GM12878 (cell line): ENCODE results near the gene CENPA.

Source experiments
- ATF3 ChIP-seq: IDR thresholded peaks from 2 replicates; pipeline ENCODE4 v1.6.1; 2011; ENCODE audit warnings: low read depth, mild to moderate bottlenecking, low read length, moderate library complexity, borderline replicate concordance; ENCODE audit errors: extremely low read depth
- CUX1 ChIP-seq: IDR thresholded peaks from 2 replicates; pipeline ENCODE4 v1.6.1; 2012; ENCODE audit warnings: improper control_type of control experiment, low read depth, low read length; ENCODE audit not compliant: insufficient replicate concordance
- EP300 ChIP-seq, 2 experiments: fragments of 150-350 bp in 1 of 2; IDR thresholded peaks; 2 replicates each; pipeline ENCODE4 v1.6.1; 2011 to 2012; ENCODE audit warnings: low read depth in 2 of 2, low read length in 2 of 2, borderline replicate concordance in 1 of 2, improper control_type of control experiment in 1 of 2, inconsistent platforms in 1 of 2; ENCODE audit not compliant: control insufficient read depth in 1 of 2
- EZH2 ChIP-seq: IDR thresholded peaks from 2 replicates; pipeline ENCODE4 v1.6.1; 2012; ENCODE audit warnings: low read depth, mild to moderate bottlenecking, control low read depth, inconsistent platforms, low read length, borderline replicate concordance; ENCODE audit not compliant: control insufficient read depth
- MAX ChIP-seq: IDR thresholded peaks from 2 replicates; pipeline ENCODE4 v1.6.1; 2012; ENCODE audit warnings: low read depth, low read length, improper control_type of control experiment
- REST ChIP-seq: IDR thresholded peaks from 2 replicates; pipeline ENCODE4 v1.6.1; 2012; ENCODE audit warnings: mild to moderate bottlenecking, low read depth, low read length
- SUZ12 ChIP-seq: fragments of 200-600 bp; sonication (generic); IDR thresholded peaks from one replicate; pipeline ENCODE4 v1.6.1; 2018; ENCODE audit warnings: antibody characterized with exemption, mild to moderate bottlenecking; ENCODE audit not compliant: unreplicated experiment

- TF ChIP-seq CUX1 (no peak), ATF3 (no peak), SUZ12 (no peak), EP300 (IDR thresholded peaks at IDR 0.05; ENCODE audit: borderline replicate concordance in 1 of 2, control insufficient read depth in 1 of 2, low read depth in 2 of 2, low read length in 2 of 2) (no peak), MAX (no peak), REST (no peak), EZH2 (no peak)
These were observed 37.0 kb downstream of the CENPA start for GRCh38 chr2:26822877-26823276.
